HCEC 1CT (cell line): Measurements from ENCODE around the gene ANKRD10.
"Not testable (repeated sequence)": the region's sequence is repeated elsewhere in the genome, so short reads cannot be mapped to it uniquely, and the experiment has no call there.

Experiments used
- DNase-seq: peaks from one replicate; pipeline ENCODE4 v3.0.0-alpha.2; 2017

ANKRD10 gene

GRCh38 chr13:110915057-110915873 is at the start of gene ANKRD10:
Gene ANKRD10 (minus strand): TSS chr13:110915069. CDS start chr13:110914934, 135 bp downstream.
- DNase-seq = peak; percentile 98

GRCh38 chr13:110964229-110965037 is 49.6 kb upstream of the ANKRD10 start:
- no peak for DNase-seq

GRCh38 chr13:110963554-110963970 is 48.7 kb upstream of the ANKRD10 start:
- no peak for DNase-seq

GRCh38 chr13:110961959-110962358 is 47.1 kb upstream of the ANKRD10 start:
- DNase-seq = no peak

- no peak for DNase-seq
Measured at GRCh38 chr13:110960204-110960603, 45.3 kb upstream of the ANKRD10 start.

GRCh38 chr13:110957931-110958330 is 43.1 kb upstream of the ANKRD10 start:
- no peak for DNase-seq

GRCh38 chr13:110957181-110957884 is 42.5 kb upstream of the ANKRD10 start:
- peak; percentile 7 for DNase-seq

- peak; percentile 4 for DNase-seq
Measured at GRCh38 chr13:110956216-110956615, 41.3 kb upstream of the ANKRD10 start.

GRCh38 chr13:110955608-110956007 is 40.7 kb upstream of the ANKRD10 start:
- not testable (repeated sequence) for DNase-seq

GRCh38 chr13:110955072-110955503 is 40.2 kb upstream of the ANKRD10 start:
- peak; percentile 86 for DNase-seq

- DNase-seq = not testable (repeated sequence)
Measured at GRCh38 chr13:110954533-110954920, 39.7 kb upstream of the ANKRD10 start.

GRCh38 chr13:110953833-110954532 is 39.1 kb upstream of the ANKRD10 start:
- DNase-seq = no peak

GRCh38 chr13:110953416-110953815 is 38.5 kb upstream of the ANKRD10 start:
- no peak for DNase-seq

- DNase-seq = not testable (repeated sequence)
Measured at GRCh38 chr13:110952135-110952534, 37.3 kb upstream of the ANKRD10 start.

- no peak for DNase-seq
Measured at GRCh38 chr13:110950819-110951570, 36.1 kb upstream of the ANKRD10 start.

- DNase-seq = no peak
Measured at GRCh38 chr13:110950356-110950755, 35.5 kb upstream of the ANKRD10 start.

- DNase-seq = no peak
Measured at GRCh38 chr13:110949628-110950027, 34.8 kb upstream of the ANKRD10 start.

GRCh38 chr13:110949116-110949515 is 34.2 kb upstream of the ANKRD10 start:
- DNase-seq = no peak

GRCh38 chr13:110947338-110947737 is 32.5 kb upstream of the ANKRD10 start:
- not testable (repeated sequence) for DNase-seq

GRCh38 chr13:110945928-110946570 is 31.2 kb upstream of the ANKRD10 start:
- DNase-seq = no peak
